Erythroblast (primary cell): ENCODE measurements around the gene TXNDC2.
"Not testable (repeated sequence)": the region's sequence is repeated elsewhere in the genome, so short reads cannot be mapped to it uniquely, and the experiment has no call there.

ENCODE experiments used
- DNase-seq, 2 experiments: peaks; one replicate each; lab custom pipeline; 2025; lab: John Stamatoyannopoulos, UW
- GATA1 ChIP-seq: IDR thresholded peaks from 2 replicates; pipeline ENCODE4 v1.6.1; 2011; ENCODE audit warnings: low read depth, mild to moderate bottlenecking, control low read depth, low read length, moderate library complexity
- POLR2A ChIP-seq: IDR thresholded peaks from 2 replicates; pipeline ENCODE4 v1.6.1; 2011; ENCODE audit warnings: mild to moderate bottlenecking, low read length

TXNDC2 gene

DNA sequence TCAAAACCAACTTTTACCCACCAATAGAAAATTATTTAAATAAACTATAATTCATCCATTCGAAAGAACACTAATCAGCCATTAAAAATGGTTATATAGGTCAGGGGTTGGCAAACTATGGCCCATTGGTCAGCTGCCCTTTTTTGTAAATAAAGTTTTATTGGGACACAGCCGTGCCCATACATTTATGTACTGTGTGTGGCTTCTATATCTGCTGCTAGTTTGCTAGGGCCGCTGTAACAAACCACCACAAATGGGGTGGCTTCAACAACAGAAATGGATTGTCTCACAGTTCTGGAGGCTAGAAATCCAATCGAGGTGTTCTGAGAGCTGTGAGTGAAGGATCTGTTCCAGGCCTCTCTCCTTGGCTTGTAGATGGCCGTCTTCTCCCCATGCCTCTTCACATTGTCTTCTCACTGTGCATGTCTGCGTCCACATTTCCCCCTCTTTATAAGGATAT, 7.0 kb upstream of the TXNDC2 start:
- no peak for TF ChIP-seq POLR2A
- no peak for TF ChIP-seq GATA1
- peak in 1 of 2 experiments; percentile 36 for DNase-seq

- TF ChIP-seq GATA1: no peak
- no peak for TF ChIP-seq POLR2A
- DNase-seq: no peak
Measured at GRCh38 chr18:9884090-9884489, 1.7 kb upstream of the TXNDC2 start.

DNA sequence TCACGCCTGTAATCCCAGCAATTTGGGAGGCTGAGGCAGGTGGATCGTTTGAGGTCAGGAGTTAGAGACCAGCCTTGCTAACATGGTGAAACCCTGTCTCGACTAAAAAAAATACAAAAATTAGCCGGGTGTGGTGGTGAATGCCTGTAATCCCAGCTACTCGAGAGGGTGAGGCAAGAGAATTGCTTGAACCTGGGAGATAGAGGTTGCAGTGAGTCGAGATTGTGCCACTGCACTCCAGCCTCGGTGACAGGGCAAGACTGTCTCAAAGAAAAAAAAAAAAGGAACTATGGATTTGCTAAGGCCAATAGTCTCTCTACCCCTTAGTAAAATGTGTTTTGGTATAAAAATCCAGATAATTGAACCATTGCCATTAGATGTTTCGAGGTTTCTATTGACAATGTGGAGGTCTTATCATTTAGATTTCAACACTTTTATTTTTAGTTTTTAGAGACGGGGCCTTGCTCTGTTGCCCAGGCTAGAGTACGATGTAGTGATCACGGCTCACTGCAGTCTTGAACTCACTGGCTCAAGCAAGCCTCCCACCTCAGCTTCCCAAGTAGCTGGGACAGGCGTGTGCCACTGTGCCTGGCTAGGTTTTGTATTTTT, 1.1 kb upstream of the TXNDC2 start:
- no peak for DNase-seq
- TF ChIP-seq POLR2A (no peak), GATA1 (no peak)

- TF ChIP-seq POLR2A: no peak
- TF ChIP-seq GATA1: no peak
Measured at GRCh38 chr18:9886005-9886348, 204 bp downstream of the TXNDC2 start.

DNA sequence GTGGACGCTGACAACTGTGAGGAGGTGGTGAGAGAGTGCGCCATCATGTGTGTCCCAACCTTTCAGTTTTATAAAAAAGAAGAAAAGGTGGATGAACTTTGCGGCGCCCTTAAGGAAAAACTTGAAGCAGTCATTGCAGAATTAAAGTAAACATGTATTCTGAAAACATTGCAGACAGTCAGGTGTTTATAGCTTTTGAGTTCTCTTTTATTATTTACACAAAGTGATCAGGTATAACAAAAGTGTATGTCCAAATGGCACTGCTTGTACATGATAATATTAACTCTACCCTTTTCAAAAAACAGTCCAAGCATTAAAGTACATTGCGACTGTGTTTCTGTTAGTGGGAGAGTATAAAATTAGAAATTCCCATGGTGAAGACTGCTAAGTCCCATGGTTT, 2.2 kb downstream of the TXNDC2 start:
- TF ChIP-seq POLR2A: no peak
- TF ChIP-seq GATA1: no peak
- DNase-seq: no peak

More at GRCh38 chr18:9886005-9886348, 204 bp downstream of the TXNDC2 start:
- DNase-seq: no peak

- DNase-seq: no peak
- TF ChIP-seq POLR2A (no peak), GATA1 (no peak)
Measured at GRCh38 chr18:9890196-9890595, 4.4 kb downstream of the TXNDC2 start.

DNA sequence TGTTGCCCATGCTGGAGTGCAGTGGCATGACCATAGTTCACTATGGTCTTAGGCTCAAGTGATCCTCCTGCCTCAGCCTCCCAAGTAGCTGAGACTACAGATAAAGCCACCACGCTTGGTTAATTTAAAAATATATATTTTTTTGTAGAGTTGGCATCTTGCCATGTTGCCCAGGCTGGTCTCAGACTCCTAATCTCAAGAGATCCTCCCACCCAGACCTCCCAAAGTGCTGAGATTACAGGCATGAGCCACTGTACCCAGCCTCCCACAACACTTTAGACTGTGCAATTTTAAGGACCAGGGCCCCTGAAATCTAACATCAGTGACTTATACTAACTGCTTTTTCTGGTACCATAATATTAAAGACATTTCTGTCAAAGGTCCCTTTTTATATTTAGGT, 5.2 kb downstream of the TXNDC2 start:
- TF ChIP-seq GATA1 (no peak), POLR2A (no peak)
- peak; percentile 83 to 89 for DNase-seq

- DNase-seq: not testable (repeated sequence)
Measured at GRCh38 chr18:9891515-9891914, 5.7 kb downstream of the TXNDC2 start.

GRCh38 chr18:9894454-9895068, 8.8 kb downstream of the TXNDC2 start:
- DNase-seq: no peak
- no peak for TF ChIP-seq POLR2A
- no peak for TF ChIP-seq GATA1

- TF ChIP-seq POLR2A (no peak), GATA1 (no peak)
- DNase-seq: no peak
Measured at GRCh38 chr18:9897129-9897528, 11.4 kb downstream of the TXNDC2 start.

GRCh38 chr18:9897787-9898291, 12.1 kb downstream of the TXNDC2 start:
- not testable (repeated sequence) for DNase-seq

DNA sequence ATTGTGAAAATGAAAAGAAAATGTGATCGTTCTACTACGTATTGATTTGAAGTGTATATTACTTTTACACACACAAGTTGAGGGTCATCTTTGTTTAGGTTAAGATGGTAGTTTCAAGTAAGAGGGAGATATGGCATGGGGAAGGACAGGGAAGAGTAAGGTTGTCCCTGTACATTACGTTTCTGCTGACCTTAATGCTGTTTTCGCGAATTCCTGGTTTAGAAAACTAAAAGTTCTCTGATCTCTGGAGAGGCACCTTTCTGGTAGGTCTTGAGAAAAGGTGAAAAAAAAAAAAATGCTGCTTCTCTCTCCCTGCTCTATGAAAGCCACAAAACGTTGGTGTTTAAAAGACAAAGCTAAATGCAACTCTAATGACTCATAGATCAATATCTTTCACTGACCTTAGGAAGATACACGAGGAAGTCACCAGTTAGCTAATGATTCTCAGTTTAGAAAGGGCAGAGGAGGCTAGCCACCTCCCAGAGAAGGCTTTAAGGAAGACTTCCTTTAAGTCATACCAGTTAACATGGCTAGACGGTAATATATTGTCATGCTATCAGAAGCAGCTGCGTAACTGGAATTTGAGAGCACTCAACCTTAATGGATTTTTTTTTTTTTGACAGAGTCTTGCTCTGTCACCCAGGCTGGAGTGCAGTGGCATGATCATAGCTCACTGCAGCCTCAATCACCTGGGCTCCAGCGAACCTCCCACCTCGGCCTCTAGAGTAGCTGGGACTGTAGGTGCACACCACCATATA, 13.2 kb downstream of the TXNDC2 start:
- DNase-seq: peak; percentile 78 to 83
- TF ChIP-seq GATA1 (no peak), POLR2A (peak; percentile 58)

GRCh38 chr18:9899550-9899930, 13.8 kb downstream of the TXNDC2 start:
- not testable (repeated sequence) for DNase-seq

- no peak for TF ChIP-seq POLR2A
- no peak for TF ChIP-seq GATA1
- DNase-seq: peak; percentile 41 to 47
Measured at GRCh38 chr18:9900699-9901098, 14.9 kb downstream of the TXNDC2 start.
